ENCODE data around the gene FBLN2.

FBLN2 gene

GRCh38 chr3:13588221-13588701 is 39.3 kb downstream of the FBLN2 start:
- Histone ChIP-seq H2AFZ (ENCODE audit: low read depth) (no peak overlapping the region), H3K4me3 (IDR thresholded peaks at IDR 0.05; ENCODE audit: insufficient read depth, low read depth, low read length) (no peak overlapping the region), H3K9ac (no peak overlapping the region), H3K4me2 (no peak overlapping the region), H3K79me2 (ENCODE audit: insufficient read depth, low read depth) (no peaks in the 10 kb centered on the region), H4K20me1 (ENCODE audit: insufficient read depth) (no peaks in the 10 kb centered on the region), H3K4me1 (ENCODE audit: low read depth, poor library complexity, severe bottlenecking) (no peaks in the 10 kb centered on the region), H3K27ac (no peak overlapping the region), H3K27me3 (ENCODE audit: insufficient read depth, low read depth) (no peaks in the 10 kb centered on the region), H3K36me3 (ENCODE audit: insufficient read depth) (no peaks in the 10 kb centered on the region)
- no peak for TF ChIP-seq CTCF (conservative IDR thresholded peaks at IDR 0.05; ENCODE audit: low read depth, low read length)

GRCh38 chr3:13588993-13589392 is 40.1 kb downstream of the FBLN2 start:
- Histone ChIP-seq H3K36me3 (ENCODE audit: insufficient read depth) (no peaks in the 10 kb centered on the region), H3K27me3 (ENCODE audit: insufficient read depth, low read depth) (no peaks in the 10 kb centered on the region), H4K20me1 (ENCODE audit: insufficient read depth) (no peaks in the 10 kb centered on the region), H2AFZ (ENCODE audit: low read depth) (no peak overlapping the region), H3K27ac (no peak overlapping the region), H3K4me2 (no peak overlapping the region), H3K4me1 (ENCODE audit: low read depth, poor library complexity, severe bottlenecking) (no peaks in the 10 kb centered on the region), H3K4me3 (IDR thresholded peaks at IDR 0.05; ENCODE audit: insufficient read depth, low read depth, low read length) (no peak overlapping the region), H3K79me2 (ENCODE audit: insufficient read depth, low read depth) (no peaks in the 10 kb centered on the region), H3K9ac (no peak overlapping the region)
- no peak for TF ChIP-seq CTCF (conservative IDR thresholded peaks at IDR 0.05; ENCODE audit: low read depth, low read length)

- Histone ChIP-seq H2AFZ (ENCODE audit: low read depth) (no peak overlapping the region), H3K4me1 (ENCODE audit: low read depth, poor library complexity, severe bottlenecking) (no peaks in the 10 kb centered on the region), H3K4me2 (no peak overlapping the region), H3K79me2 (ENCODE audit: insufficient read depth, low read depth) (no peaks in the 10 kb centered on the region), H3K9ac (no peak overlapping the region), H3K36me3 (ENCODE audit: insufficient read depth) (no peaks in the 10 kb centered on the region), H3K27ac (no peak overlapping the region), H3K27me3 (ENCODE audit: insufficient read depth, low read depth) (no peaks in the 10 kb centered on the region), H3K4me3 (IDR thresholded peaks at IDR 0.05; ENCODE audit: insufficient read depth, low read depth, low read length) (no peak overlapping the region), H4K20me1 (ENCODE audit: insufficient read depth) (no peaks in the 10 kb centered on the region)
- no peak for TF ChIP-seq CTCF (conservative IDR thresholded peaks at IDR 0.05; ENCODE audit: low read depth, low read length)
Observed at GRCh38 chr3:13590841-13591520, 42.1 kb downstream of the FBLN2 start.

GRCh38 chr3:13593615-13594014 is 44.7 kb downstream of the FBLN2 start:
- H2AFZ ChIP-seq (ENCODE audit: low read depth), result no peak overlapping the region
- H3K79me2 ChIP-seq (ENCODE audit: insufficient read depth, low read depth), result no peaks in the 10 kb centered on the region
- no peak overlapping the region for H3K4me3 ChIP-seq (IDR thresholded peaks at IDR 0.05; ENCODE audit: insufficient read depth, low read depth, low read length)
- H3K36me3 ChIP-seq (ENCODE audit: insufficient read depth), result no peaks in the 10 kb centered on the region
- TF ChIP-seq CTCF (conservative IDR thresholded peaks at IDR 0.05; ENCODE audit: low read depth, low read length), result no peak
- H3K4me2 ChIP-seq, result no peak overlapping the region
- no peak overlapping the region for H3K27ac ChIP-seq
- H3K9ac ChIP-seq, result no peak overlapping the region
- H4K20me1 ChIP-seq (ENCODE audit: insufficient read depth), result no peaks in the 10 kb centered on the region
- no peaks in the 10 kb centered on the region for H3K4me1 ChIP-seq (ENCODE audit: low read depth, poor library complexity, severe bottlenecking)
- H3K27me3 ChIP-seq (ENCODE audit: insufficient read depth, low read depth), result no peaks in the 10 kb centered on the region
